Loucy (cell line): ENCODE data around the gene APOBEC4.

Experiments used
- EZH2phosphoT487 ChIP-seq: fragments of 200-600 bp; IDR thresholded peaks from 2 replicates; pipeline ENCODE4 v1.6.1; 2018; ENCODE audit warnings: antibody characterized with exemption, mild to moderate bottlenecking, moderate library complexity, borderline replicate concordance
- TF ChIP-seq, protein P1 (sequence below): fragments of 200-600 bp; sonication (generic); conservative IDR thresholded peaks from 2 replicates; pipeline ENCODE4 v1.5.1; 2014; ENCODE audit warnings: mild to moderate bottlenecking, antibody characterized with exemption, low read length

- TF ChIP-seq, protein P1, sequence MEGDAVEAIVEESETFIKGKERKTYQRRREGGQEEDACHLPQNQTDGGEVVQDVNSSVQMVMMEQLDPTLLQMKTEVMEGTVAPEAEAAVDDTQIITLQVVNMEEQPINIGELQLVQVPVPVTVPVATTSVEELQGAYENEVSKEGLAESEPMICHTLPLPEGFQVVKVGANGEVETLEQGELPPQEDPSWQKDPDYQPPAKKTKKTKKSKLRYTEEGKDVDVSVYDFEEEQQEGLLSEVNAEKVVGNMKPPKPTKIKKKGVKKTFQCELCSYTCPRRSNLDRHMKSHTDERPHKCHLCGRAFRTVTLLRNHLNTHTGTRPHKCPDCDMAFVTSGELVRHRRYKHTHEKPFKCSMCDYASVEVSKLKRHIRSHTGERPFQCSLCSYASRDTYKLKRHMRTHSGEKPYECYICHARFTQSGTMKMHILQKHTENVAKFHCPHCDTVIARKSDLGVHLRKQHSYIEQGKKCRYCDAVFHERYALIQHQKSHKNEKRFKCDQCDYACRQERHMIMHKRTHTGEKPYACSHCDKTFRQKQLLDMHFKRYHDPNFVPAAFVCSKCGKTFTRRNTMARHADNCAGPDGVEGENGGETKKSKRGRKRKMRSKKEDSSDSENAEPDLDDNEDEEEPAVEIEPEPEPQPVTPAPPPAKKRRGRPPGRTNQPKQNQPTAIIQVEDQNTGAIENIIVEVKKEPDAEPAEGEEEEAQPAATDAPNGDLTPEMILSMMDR: no peak
- TF ChIP-seq EZH2phosphoT487: no peak
Observed at GRCh38 chr1:183596500-183596899, 56.6 kb downstream of the APOBEC4 start.
